Nephron progenitor cell (in vitro differentiated cells): Measurements from ENCODE around the gene IGFL3.

Experiments used
- DNase-seq: peaks from one replicate; pipeline ENCODE4 v3.0.0; 2021
- H3K27ac Mint-ChIP-seq: 2 replicates; pipeline ENCODE4 v1.8.0; 2021; ENCODE audit warnings: mild to moderate bottlenecking, moderate library complexity, mixed read lengths
- H3K27me3 Mint-ChIP-seq: 2 replicates; pipeline ENCODE4 v1.8.0; 2021; ENCODE audit warnings: mild to moderate bottlenecking, low read depth, mixed read lengths; ENCODE audit not compliant: poor library complexity
- H3K36me3 Mint-ChIP-seq: 2 replicates; pipeline ENCODE4 v1.8.0; 2021; ENCODE audit warnings: low read depth, mixed read lengths
- H3K4me1 Mint-ChIP-seq: 2 replicates; pipeline ENCODE4 v1.8.0; 2021; ENCODE audit warnings: mixed read lengths
- H3K4me3 Mint-ChIP-seq: 2 replicates; pipeline ENCODE4 v1.8.0; 2021; ENCODE audit warnings: mild to moderate bottlenecking, moderate library complexity, mixed read lengths
- H3K9me3 Mint-ChIP-seq: 2 replicates; pipeline ENCODE4 v1.8.0; 2021; ENCODE audit warnings: mild to moderate bottlenecking, moderate library complexity, mixed read lengths
- TF ChIP-seq, protein P1 (sequence below): fragments of 200-600 bp; sonication (generic); IDR thresholded peaks from 2 replicates; pipeline ENCODE4 v1.5.0; 2021; ENCODE audit warnings: antibody characterized with exemption

IGFL3 gene

DNA sequence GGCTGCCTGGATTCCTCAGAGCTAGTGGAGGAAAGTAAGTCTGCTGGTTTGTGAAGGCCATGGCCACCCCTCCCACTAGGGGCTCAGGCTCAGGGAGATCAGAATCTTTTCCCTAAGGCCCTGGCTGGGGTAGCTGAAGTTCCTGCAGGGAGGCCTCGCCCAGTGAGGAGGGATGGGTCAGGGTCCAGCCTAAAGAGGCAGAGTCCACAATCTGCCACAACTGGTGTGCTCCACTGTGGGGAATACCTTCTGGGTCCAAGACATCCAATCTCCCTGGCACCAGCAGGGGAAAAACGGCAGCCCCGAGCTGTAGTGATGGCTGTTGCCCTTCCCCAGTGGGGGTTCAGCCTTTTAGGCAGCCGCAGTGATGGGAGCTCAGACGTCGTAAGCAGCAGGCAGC lies 23.2 kb downstream of the IGFL3 start:
- H3K27me3 Mint-ChIP-seq, result peaks cover 22% of the 10 kb centered on the region
- H3K27ac Mint-ChIP-seq, result no peak overlapping the region

DNA sequence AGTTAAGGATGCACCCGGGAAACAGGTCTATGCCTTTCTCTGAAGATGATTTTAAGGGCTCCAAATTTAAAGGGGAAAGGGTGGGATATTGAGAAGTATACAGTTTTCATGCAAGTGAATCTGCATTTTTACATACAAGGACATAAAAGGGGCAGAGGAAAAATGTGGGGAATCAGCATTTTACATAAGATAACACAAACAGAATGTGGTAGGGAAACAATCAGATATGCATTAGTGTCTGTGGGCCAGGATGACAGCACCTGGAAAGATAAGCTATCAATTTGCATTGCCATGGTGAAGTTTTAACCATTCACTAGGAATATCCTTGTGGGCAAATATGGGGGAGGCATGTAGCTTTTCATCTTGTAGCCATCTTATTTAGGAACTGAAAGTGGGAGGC lies 24.1 kb downstream of the IGFL3 start:
- Mint-ChIP-seq H3K9me3 (peaks cover 23% of the 10 kb centered on the region), H3K27me3 (peaks cover 29% of the 10 kb centered on the region), H3K4me1 (no peaks in the 10 kb centered on the region), H3K36me3 (no peaks in the 10 kb centered on the region), H3K27ac (no peak overlapping the region), H3K4me3 (no peak overlapping the region)
- DNase-seq, result no peak
- TF ChIP-seq, protein P1, sequence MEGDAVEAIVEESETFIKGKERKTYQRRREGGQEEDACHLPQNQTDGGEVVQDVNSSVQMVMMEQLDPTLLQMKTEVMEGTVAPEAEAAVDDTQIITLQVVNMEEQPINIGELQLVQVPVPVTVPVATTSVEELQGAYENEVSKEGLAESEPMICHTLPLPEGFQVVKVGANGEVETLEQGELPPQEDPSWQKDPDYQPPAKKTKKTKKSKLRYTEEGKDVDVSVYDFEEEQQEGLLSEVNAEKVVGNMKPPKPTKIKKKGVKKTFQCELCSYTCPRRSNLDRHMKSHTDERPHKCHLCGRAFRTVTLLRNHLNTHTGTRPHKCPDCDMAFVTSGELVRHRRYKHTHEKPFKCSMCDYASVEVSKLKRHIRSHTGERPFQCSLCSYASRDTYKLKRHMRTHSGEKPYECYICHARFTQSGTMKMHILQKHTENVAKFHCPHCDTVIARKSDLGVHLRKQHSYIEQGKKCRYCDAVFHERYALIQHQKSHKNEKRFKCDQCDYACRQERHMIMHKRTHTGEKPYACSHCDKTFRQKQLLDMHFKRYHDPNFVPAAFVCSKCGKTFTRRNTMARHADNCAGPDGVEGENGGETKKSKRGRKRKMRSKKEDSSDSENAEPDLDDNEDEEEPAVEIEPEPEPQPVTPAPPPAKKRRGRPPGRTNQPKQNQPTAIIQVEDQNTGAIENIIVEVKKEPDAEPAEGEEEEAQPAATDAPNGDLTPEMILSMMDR, result no peak

More for the DNA sequence above, 23.2 kb downstream of the IGFL3 start:
- Mint-ChIP-seq H3K36me3 (no peaks in the 10 kb centered on the region), H3K9me3 (peaks cover 21% of the 10 kb centered on the region), H3K4me3 (no peak overlapping the region), H3K4me1 (no peaks in the 10 kb centered on the region)
- DNase-seq, result no peak
- TF ChIP-seq, protein P1, result no peak

DNA sequence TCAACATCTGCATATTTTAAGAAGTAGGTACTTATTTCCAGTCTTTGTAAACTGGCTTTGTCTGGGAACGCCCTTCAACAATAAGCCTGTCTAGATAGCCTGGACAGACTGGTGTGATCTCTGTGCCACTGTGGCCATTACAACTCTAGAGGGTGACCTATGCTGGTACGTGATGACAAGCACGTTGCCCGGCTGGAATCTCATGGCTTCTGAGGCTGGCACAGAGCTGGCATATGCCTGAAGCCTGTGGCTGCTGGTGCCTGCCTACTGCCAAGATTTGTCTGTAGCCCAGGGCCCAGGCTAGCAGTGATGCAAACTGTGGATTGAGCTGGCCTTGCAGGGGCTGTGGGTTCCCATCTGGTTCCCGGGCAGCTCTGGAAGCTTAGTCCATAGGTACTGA lies 34.0 kb downstream of the IGFL3 start:
- Mint-ChIP-seq H3K4me1 (no peaks in the 10 kb centered on the region), H3K27me3 (peaks cover 35% of the 10 kb centered on the region), H3K27ac (no peak overlapping the region), H3K4me3 (no peak overlapping the region), H3K9me3 (peaks cover 47% of the 10 kb centered on the region), H3K36me3 (no peaks in the 10 kb centered on the region)
- TF ChIP-seq, protein P1, result no peak
- no peak for DNase-seq

DNA sequence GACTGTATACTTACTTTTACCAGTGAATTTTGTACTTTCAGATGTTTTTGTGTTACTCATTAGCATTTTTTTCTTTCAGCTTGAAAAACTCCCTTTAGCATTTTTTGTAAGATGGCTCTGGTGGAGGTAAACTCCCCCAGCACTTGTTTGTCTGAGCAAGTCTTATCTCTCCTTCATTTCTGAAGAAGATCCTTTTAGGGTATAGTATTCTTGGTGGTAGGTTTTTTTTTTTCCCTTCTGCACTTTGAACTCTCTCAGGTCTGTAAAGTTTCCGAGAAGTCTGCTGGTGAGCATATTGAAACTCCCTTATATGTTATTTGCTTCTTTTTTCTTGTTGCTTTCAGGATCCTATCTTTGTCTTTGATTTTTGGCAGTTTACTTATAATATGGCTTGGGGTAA lies 35.1 kb downstream of the IGFL3 start:
- Mint-ChIP-seq H3K36me3 (no peaks in the 10 kb centered on the region), H3K27ac (no peak overlapping the region), H3K4me3 (no peak overlapping the region), H3K4me1 (no peaks in the 10 kb centered on the region), H3K9me3 (peaks cover 57% of the 10 kb centered on the region), H3K27me3 (peaks cover 28% of the 10 kb centered on the region)
- TF ChIP-seq, protein P1, result no peak
- no peak for DNase-seq

DNA sequence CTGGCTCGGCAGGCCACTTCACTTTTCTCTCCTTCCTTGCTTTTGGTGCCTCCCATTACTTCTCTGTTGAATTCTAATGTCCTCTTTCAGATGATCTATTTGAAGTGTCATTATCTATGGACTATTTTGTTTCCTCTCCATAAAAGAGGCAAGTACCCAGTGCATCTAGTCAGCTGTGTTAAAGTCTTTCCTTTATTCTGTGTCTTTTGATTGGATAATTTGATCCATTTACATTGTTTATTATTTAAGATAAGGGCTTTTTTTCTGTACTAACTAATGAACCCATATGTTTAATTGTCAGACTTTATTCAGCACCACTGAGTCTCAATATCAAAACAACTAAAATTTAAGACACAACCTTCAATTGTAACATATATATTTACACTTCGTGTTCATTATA lies 36.4 kb downstream of the IGFL3 start:
- H3K4me1 Mint-ChIP-seq, result no peaks in the 10 kb centered on the region
- TF ChIP-seq, protein P1, result no peak
- peaks cover 21% of the 10 kb centered on the region for H3K27me3 Mint-ChIP-seq
- no peak overlapping the region for H3K27ac Mint-ChIP-seq
- H3K4me3 Mint-ChIP-seq, result no peak overlapping the region
- DNase-seq, result no peak
- H3K36me3 Mint-ChIP-seq, result no peaks in the 10 kb centered on the region
- peaks cover 62% of the 10 kb centered on the region for H3K9me3 Mint-ChIP-seq

DNA sequence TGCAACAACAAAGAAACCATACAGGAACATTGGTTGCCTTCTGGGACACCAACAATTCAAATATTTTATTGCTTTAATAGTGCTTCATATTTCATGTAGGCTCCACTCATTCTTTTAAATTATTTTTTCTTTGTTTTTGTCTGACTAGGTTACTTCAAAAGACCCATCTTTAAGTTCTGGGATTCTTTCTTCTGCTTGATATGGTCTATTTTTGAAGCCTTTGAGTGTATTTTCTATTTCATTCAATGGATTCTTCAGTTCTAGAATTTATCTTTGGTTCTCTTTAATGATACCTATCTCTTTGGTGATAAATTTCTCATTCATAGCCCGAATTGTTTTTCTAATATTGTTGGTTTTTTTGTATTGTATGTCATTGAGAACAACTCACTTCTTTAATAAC lies 38.6 kb downstream of the IGFL3 start:
- DNase-seq, result no peak
- Mint-ChIP-seq H3K27ac (no peak overlapping the region), H3K4me3 (no peak overlapping the region), H3K27me3 (peaks cover 30% of the 10 kb centered on the region), H3K36me3 (no peaks in the 10 kb centered on the region), H3K4me1 (no peaks in the 10 kb centered on the region), H3K9me3 (peaks cover 66% of the 10 kb centered on the region)
- TF ChIP-seq, protein P1, result no peak
